Fibroblast of lung (primary cell): ENCODE results near the gene PIM2. TPM values are rescaled to one million over a fixed set of nuclear protein-coding genes. Genes with fewer than 3 reads are reported as not detected.
"Not testable (repeated sequence)": the region's sequence is repeated elsewhere in the genome, so short reads cannot be mapped to it uniquely, and the experiment has no call there.

Experiments
- DNase-seq, 2 donors: peaks; one replicate each; pipeline versions ENCODE4 v3.0.0 to v3.0.0-alpha.2; 2010; ENCODE audit warnings: low read depth in 2 of 2
- H2AFZ ChIP-seq: 2 replicates; pipeline ENCODE4 v1.5.1; 2012; ENCODE audit warnings: low read length, control low read depth, inconsistent platforms
- H3K27ac ChIP-seq: 2 replicates; pipeline ENCODE4 v1.5.1; 2011; ENCODE audit warnings: low read length, control low read depth; ENCODE audit not compliant: insufficient read depth
- H3K27me3 ChIP-seq: 2 replicates; pipeline ENCODE4 v1.5.1; 2011; ENCODE audit warnings: mild to moderate bottlenecking, low read length; ENCODE audit not compliant: control insufficient read depth, insufficient read depth
- H3K36me3 ChIP-seq: 2 replicates; pipeline ENCODE4 v1.5.1; 2011; ENCODE audit warnings: low read length; ENCODE audit not compliant: control insufficient read depth, insufficient read depth
- H3K4me1 ChIP-seq: 2 replicates; pipeline ENCODE4 v1.5.1; 2011; ENCODE audit warnings: low read length; ENCODE audit not compliant: control insufficient read depth, insufficient read depth; ENCODE audit errors: extremely low read depth
- H3K4me2 ChIP-seq: 2 replicates; pipeline ENCODE4 v1.5.1; 2011; ENCODE audit warnings: low read length, control low read depth; ENCODE audit not compliant: insufficient read depth; ENCODE audit errors: extremely low read depth
- H3K4me3 ChIP-seq, 4 experiments: fragments of 200-600 bp in 1 of 4; sonication (generic) in 1 of 4; replicated peaks in 1 of 4; 2 replicates each; pipeline ENCODE4 v1.5.1; 2011 to 2016; ENCODE audit warnings: low read length in 4 of 4, low read depth in 3 of 4, mild to moderate bottlenecking in 3 of 4, control low read depth in 2 of 4, inconsistent platforms in 1 of 4, mixed read lengths in 1 of 4; ENCODE audit not compliant: insufficient read depth in 1 of 4; ENCODE audit errors: control extremely low read depth in 1 of 4
- H3K79me2 ChIP-seq: 2 replicates; pipeline ENCODE4 v1.5.1; 2012; ENCODE audit warnings: mild to moderate bottlenecking, low read length, inconsistent platforms; ENCODE audit not compliant: control insufficient read depth, insufficient read depth
- H3K9ac ChIP-seq: 2 replicates; pipeline ENCODE4 v1.5.1; 2011; ENCODE audit warnings: mild to moderate bottlenecking, low read length, control low read depth; ENCODE audit not compliant: insufficient read depth
- H3K9me3 ChIP-seq: 2 replicates; pipeline ENCODE4 v1.5.1; 2012; ENCODE audit warnings: low read depth, low read length; ENCODE audit not compliant: control insufficient read depth, insufficient read depth
- H4K20me1 ChIP-seq: 2 replicates; pipeline ENCODE4 v1.5.1; 2011; ENCODE audit warnings: low read length; ENCODE audit not compliant: control insufficient read depth, insufficient read depth; ENCODE audit errors: extremely low read depth
- EZH2 ChIP-seq: IDR thresholded peaks from 2 replicates; pipeline ENCODE4 v1.5.1; 2012; ENCODE audit warnings: low read length, control low read depth, mild to moderate bottlenecking; ENCODE audit errors: missing control alignments
- polyA plus RNA-seq, 2 donors: library from polyadenylated mRNA; depleted of rRNA in 1 of 2; stranded (reverse) in 1 of 2; unstranded in 1 of 2; fragments of >200 nt; gene quantifications; 2 replicates each; pipeline ENCODE4 v1.2.1, GENCODE V29; 2011 to 2012; ENCODE audit warnings: missing spikeins in 1 of 2
- total RNA-seq: library from RNA; depleted of rRNA; stranded (reverse); fragments of >200 nt; gene quantifications from 2 replicates; pipeline ENCODE4 v1.2.1, GENCODE V29; 2014
- TF ChIP-seq, protein P1 (sequence below), 2 donors: IDR thresholded peaks in 1 of 2; conservative IDR thresholded peaks in 1 of 2; 1 replicate in 1 of 2; 2 replicates in 1 of 2; pipeline ENCODE4 v1.5.1; 2011 to 2012; ENCODE audit warnings: low read length in 2 of 2, control low read depth in 1 of 2, inconsistent platforms in 1 of 2, low read depth in 1 of 2, mild to moderate bottlenecking in 1 of 2

Gene PIM2
- total and polyA plus RNA-seq, 2 donors (not counting 1 experiment from before 2014, with no cell fraction given) = 3.1 to 3.7 TPM

DNA sequence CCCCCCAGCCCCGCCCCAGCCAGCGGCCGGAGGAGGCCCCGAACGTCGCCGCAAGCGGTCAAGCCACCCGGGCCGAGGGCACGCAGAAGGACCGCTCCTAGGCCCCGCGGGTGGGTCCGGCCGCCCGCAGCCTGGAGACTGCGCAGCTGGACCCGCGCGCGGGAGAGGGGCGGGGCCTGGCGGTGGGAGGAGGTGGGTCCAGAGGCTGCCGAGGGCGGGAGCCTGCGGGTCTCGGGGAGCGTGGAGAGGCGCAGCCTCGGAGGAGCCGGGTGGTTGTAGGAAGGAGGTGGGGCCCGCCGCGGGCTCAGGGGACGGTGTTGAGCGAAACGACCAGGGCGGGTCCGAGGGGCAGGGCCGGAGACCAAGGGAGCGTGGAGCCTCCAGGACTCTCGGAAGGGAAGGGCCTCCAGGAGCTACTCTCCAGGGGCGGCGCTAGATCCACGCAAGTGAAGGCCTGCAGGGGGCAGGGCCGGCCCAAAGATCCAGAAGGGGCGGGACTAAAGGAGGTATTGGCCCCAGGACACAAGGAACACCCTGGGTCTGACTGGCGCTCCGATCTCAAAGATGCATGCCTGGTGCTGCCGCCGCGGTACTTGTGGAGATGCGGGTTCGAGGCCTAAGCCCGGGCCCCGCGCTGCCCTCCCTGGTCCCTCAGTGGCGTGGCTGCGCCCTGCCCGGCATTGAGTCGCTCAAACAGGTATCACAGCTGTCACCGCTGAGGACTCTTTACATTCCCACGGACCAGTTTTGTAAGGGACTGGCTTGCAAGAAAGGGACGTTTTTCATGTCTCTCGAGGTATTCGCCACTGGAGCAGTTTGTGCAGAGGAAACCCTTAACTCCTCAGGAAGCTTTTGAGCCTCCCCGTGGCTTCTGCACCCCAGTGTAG, 27.2 kb downstream of the PIM2 start:
- TF ChIP-seq, protein P1, sequence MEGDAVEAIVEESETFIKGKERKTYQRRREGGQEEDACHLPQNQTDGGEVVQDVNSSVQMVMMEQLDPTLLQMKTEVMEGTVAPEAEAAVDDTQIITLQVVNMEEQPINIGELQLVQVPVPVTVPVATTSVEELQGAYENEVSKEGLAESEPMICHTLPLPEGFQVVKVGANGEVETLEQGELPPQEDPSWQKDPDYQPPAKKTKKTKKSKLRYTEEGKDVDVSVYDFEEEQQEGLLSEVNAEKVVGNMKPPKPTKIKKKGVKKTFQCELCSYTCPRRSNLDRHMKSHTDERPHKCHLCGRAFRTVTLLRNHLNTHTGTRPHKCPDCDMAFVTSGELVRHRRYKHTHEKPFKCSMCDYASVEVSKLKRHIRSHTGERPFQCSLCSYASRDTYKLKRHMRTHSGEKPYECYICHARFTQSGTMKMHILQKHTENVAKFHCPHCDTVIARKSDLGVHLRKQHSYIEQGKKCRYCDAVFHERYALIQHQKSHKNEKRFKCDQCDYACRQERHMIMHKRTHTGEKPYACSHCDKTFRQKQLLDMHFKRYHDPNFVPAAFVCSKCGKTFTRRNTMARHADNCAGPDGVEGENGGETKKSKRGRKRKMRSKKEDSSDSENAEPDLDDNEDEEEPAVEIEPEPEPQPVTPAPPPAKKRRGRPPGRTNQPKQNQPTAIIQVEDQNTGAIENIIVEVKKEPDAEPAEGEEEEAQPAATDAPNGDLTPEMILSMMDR (conservative IDR thresholded peaks at IDR 0.05 in 1 of 2, IDR thresholded peaks at IDR 0.05 in 1 of 2; ENCODE audit: low read depth in 1 of 2, low read length in 2 of 2) = peak; percentile 32 to 49
- no peak for TF ChIP-seq EZH2
- DNase-seq = peak; percentile 78 to 84
- peaks cover 4% of the 10 kb centered on the region for H3K79me2 ChIP-seq
- no peak overlapping the region for H3K27ac ChIP-seq
- H3K4me3 ChIP-seq = peak overlapping the region; percentile 26 to 56 (median 44)
- H3K36me3 ChIP-seq = no peaks in the 10 kb centered on the region
- no peak overlapping the region for H2AFZ ChIP-seq
- no peaks in the 10 kb centered on the region for H4K20me1 ChIP-seq
- H3K9ac ChIP-seq = peak overlapping the region; percentile 30
- H3K4me2 ChIP-seq = peak overlapping the region; percentile 77
- H3K4me1 ChIP-seq = peaks cover 3% of the 10 kb centered on the region
- H3K9me3 ChIP-seq = no peaks in the 10 kb centered on the region
- H3K27me3 ChIP-seq = no peaks in the 10 kb centered on the region

DNA sequence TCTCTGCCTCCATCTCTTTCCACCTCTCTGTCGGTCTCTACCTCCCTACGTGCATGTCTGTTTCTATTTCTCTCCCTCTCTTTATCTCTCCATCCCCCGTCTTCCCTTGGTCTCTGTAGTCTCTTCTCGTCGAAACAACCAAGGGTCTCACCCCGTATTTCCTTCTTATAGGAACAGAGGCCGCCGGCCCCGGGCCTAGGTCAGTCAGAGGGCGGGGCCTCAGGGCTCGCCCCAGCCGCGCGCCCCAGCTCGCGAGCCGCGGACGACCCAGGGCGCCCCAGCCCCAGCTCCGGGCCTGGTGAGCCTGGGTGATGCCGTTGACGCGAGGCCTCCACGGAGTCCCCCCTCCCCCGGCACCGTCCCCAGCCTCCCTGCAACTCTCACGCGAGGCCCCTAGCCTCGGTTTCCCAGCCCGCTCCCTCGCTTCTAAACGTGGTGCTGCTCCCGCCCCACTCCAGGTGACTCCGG, 27.9 kb downstream of the PIM2 start:
- TF ChIP-seq, protein P1 (conservative IDR thresholded peaks at IDR 0.05 in 1 of 2, IDR thresholded peaks at IDR 0.05 in 1 of 2; ENCODE audit: low read depth in 1 of 2, low read length in 2 of 2) = no peak
- no peak for TF ChIP-seq EZH2
- no peaks in the 10 kb centered on the region for H3K9me3 ChIP-seq
- no peaks in the 10 kb centered on the region for H3K79me2 ChIP-seq
- H3K4me2 ChIP-seq = peak overlapping the region; percentile 35
- peak overlapping the region; percentile 7 for H3K9ac ChIP-seq
- no peak overlapping the region for H2AFZ ChIP-seq
- no peaks in the 10 kb centered on the region for H3K4me1 ChIP-seq
- no peak for DNase-seq
- H4K20me1 ChIP-seq = no peaks in the 10 kb centered on the region
- H3K4me3 ChIP-seq = peak overlapping the region; percentile 26 to 56 (median 40)
- no peaks in the 10 kb centered on the region for H3K27me3 ChIP-seq
- H3K27ac ChIP-seq = no peak overlapping the region
- H3K36me3 ChIP-seq = no peaks in the 10 kb centered on the region

GRCh38 chrX:48890296-48890925, 28.4 kb downstream of the PIM2 start:
- Histone ChIP-seq H3K36me3 (no peaks in the 10 kb centered on the region), H3K4me1 (no peaks in the 10 kb centered on the region), H3K4me3 (peak overlapping the region in 2 of 4 experiments; percentile 45 to 56), H3K27me3 (no peaks in the 10 kb centered on the region), H2AFZ (no peak overlapping the region), H3K9me3 (no peaks in the 10 kb centered on the region), H4K20me1 (no peaks in the 10 kb centered on the region), H3K79me2 (no peaks in the 10 kb centered on the region), H3K27ac (no peak overlapping the region), H3K4me2 (peak overlapping the region; percentile 35), H3K9ac (no peak overlapping the region)
- TF ChIP-seq, protein P1 (conservative IDR thresholded peaks at IDR 0.05 in 1 of 2, IDR thresholded peaks at IDR 0.05 in 1 of 2; ENCODE audit: low read depth in 1 of 2, low read length in 2 of 2) = no peak
- TF ChIP-seq EZH2 = no peak
- DNase-seq = no peak

GRCh38 chrX:48886586-48886985, 32.2 kb downstream of the PIM2 start:
- DNase-seq, H3K36me3 ChIP-seq, H2AFZ ChIP-seq, H3K4me3 ChIP-seq, H3K4me2 ChIP-seq, H3K4me1 ChIP-seq, H3K27me3 ChIP-seq, H3K9ac ChIP-seq, H3K79me2 ChIP-seq, H3K9me3 ChIP-seq, H4K20me1 ChIP-seq, H3K27ac ChIP-seq: not testable (repeated sequence)
